B cell (primary cell): ENCODE results near the gene PHF23.

Experiments
- CTCF ChIP-seq: fragments of 200-600 bp; IDR thresholded peaks from one replicate; pipeline ENCODE4 v1.8.0; 2022; ENCODE audit warnings: antibody characterized with exemption, mild to moderate bottlenecking
- EZH2 ChIP-seq: IDR thresholded peaks from 2 replicates; pipeline ENCODE4 v1.6.1; 2012; ENCODE audit warnings: borderline replicate concordance, low read depth, mild to moderate bottlenecking, moderate library complexity, low read length; ENCODE audit not compliant: insufficient read depth, poor library complexity, severe bottlenecking

- TF ChIP-seq CTCF, result no peak
- TF ChIP-seq EZH2, result no peak
These were observed 19.9 kb downstream of the PHF23 start for GRCh38 chr17:7219229-7219811.
